Effector CD4-positive, alpha-beta T cell (primary cell): ENCODE results near the gene RAB35.

ENCODE experiments used
- DNase-seq: peaks from one replicate; pipeline ENCODE4 v3.0.0-alpha.2; 2020
- total RNA-seq: gene quantifications from one replicate; lab custom pipeline; 2026; lab: John Stamatoyannopoulos, UW

The RAB35 gene
- total RNA-seq, result 88.4 reads per million, percentile 80 among the genes with 10 or more reads in this experiment

GRCh38 chr12:120116441-120116791 is at the start of gene RAB35:
RAB35 (minus strand) TSS chr12:120116753; CDS start chr12:120116650, 103 bp downstream.
- no peak for DNase-seq

DNA sequence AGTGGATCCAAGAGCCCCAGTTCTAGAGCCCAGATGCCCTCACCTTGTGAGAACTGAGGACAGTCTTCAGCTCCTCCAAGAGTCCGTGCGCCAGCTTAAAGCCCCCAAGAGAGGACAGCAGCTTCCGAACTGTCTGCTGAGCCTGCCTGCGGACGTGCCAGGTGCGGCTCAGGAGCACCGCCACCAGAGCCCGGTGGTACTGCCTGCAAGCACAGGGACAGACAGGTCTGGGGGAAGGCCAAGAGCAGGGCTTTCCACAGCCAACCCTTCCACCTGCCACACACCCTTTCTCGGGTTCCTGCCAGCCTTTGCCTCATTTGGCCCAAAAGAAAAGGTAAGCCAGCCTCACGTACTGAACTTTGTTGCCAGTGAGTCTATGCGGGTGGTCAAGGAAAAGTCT is 47.7 kb upstream of the RAB35 start:
- DNase-seq, result no peak

DNA sequence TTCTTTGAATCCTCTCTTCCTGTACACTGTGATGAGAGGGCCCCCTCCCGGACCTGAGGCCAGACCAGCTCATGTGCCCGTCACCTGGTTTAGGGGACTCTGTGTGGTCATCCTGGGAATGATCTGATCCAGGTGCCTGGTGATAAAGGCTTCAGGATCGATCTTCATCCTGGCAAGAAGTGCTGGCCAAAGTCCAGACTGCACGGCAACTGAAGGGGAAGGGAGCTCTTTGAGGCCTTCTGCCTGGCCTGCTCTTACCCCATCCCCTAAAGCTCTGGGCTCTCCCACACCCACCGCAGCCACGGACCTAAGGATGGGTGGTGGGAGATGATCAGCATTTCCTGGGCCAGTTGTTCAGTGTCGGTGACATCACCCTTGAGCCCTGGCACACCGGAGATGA is 46.2 kb upstream of the RAB35 start:
- DNase-seq, result no peak

DNA sequence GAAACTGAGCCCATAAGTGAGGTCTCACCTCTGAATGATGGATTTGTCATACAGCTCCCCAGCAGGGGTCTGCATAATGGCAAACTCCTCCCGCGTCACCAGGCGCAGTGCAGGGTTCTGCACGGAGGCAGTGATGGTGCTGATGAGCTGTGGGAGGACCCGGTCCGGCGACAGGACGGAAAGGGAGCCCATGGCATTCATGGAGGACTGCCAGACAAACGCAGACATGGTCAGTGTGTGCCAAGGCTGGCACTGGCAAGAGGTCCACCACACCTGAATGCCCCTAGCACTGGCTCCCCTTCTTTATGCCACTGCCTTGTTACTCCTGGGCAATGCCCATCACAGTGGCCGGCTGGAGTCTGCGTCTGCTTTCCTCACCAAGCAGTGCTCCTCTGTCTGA is 45.3 kb upstream of the RAB35 start:
- DNase-seq, result no peak

DNA sequence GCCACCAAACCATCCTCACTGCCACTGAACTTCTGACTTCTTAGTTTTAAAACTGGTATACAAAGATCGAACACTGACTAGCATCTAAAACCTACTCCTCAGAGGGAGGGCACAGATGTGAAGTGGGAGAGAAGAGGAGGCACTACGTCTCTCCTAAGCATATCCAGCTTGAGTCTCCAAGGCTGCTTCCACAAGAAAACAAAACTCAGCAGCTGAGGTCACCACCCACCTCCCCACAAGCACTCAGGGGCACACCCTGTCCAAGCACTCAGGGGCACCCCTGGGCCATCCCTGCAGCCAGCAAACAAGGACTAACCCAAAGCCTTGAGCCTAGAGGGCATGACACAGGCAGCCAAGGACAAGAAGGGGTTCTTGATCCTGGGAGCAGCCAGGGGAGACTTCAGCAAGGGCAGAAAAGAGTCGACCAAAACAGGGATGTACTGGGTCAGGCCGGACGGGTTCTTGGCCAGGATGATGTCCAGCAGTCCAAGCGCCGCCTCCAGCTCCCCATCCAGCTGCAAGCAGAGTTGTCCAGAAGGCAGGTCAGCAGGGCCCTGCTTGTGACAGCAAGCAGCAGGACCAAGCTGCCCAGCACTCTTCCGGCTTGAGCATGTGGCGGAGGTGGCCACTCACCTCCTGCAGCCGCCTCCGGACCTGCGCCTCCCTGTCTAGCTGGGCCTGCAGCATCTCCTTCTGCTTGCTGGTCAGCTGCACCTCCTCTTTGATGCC is 43.1 kb upstream of the RAB35 start:
- DNase-seq, result no peak

- DNase-seq, result no peak
These were observed 41.8 kb upstream of the RAB35 start for GRCh38 chr12:120158351-120158750.

- no peak for DNase-seq
These were observed 41.1 kb upstream of the RAB35 start for GRCh38 chr12:120157678-120158077.

DNA sequence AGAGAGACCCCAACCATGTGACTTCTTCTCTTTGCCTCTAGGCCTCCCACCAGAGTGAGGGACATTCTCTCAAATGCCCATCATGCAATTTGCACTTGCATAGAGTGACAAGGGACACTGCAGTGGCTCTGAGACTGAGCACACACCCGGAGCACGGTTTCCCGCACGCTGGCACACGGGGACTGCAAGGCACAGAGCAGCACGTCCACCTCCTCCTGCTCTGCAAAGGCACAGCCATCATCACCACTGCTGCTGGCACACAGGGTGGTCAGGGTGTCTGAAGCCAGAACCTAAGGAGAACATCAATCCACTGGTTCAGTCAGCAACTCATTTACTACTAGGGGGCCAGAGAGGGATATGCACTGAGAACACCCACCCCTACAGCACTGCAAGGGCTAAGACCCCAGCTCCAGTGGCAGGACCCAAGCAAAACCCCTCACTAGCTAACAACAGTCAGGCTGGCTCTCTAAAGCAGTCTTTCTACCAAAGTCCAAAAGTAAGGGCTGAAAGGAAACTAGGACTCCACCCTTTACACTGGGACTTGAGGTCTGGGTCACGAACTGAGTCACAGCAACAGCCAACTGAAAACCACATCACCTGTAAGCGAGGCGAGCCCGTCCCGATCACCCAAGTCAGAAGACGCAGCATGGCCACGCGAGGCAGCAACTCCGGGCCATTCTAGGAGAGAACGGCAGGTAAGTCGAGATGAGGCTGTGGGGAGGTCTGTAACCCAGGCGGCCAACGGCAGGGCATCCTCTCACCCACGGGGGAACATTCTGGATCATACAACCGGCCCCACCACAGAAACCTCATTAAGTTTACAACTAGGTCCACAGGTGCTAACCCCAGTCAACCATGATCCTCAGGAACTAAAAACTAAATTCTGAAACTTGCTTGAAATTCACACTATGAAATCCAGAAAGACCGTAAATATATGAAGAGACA is 40.0 kb upstream of the RAB35 start:
- no peak for DNase-seq

GRCh38 chr12:120155072-120155471 is 38.5 kb upstream of the RAB35 start:
- no peak for DNase-seq

GRCh38 chr12:120150919-120151525 is 34.5 kb upstream of the RAB35 start:
- DNase-seq, result no peak

GRCh38 chr12:120148011-120148410 is 31.5 kb upstream of the RAB35 start:
- DNase-seq, result no peak

DNA sequence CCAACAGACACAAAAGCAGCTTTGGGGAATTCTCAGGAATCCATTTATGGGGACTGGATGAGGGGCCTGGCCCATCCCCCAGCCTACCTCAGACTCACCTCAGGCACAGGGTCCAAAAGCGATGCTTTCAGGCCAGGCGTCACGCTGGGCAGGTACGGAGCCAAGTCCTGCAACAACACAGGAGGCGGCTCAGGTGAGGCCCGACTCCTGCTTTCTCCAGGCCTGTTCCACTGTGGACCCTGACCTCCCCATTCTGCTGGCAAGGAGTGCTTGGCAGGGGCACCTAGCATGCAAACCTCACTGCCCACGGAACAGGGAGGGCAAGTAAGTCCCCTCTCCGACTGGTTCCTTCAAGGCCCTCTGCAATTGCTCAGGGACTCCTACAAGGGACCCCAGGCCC is 28.6 kb upstream of the RAB35 start:
- DNase-seq, result no peak

- no peak for DNase-seq
These were observed 27.7 kb upstream of the RAB35 start for GRCh38 chr12:120144215-120144614.

DNA sequence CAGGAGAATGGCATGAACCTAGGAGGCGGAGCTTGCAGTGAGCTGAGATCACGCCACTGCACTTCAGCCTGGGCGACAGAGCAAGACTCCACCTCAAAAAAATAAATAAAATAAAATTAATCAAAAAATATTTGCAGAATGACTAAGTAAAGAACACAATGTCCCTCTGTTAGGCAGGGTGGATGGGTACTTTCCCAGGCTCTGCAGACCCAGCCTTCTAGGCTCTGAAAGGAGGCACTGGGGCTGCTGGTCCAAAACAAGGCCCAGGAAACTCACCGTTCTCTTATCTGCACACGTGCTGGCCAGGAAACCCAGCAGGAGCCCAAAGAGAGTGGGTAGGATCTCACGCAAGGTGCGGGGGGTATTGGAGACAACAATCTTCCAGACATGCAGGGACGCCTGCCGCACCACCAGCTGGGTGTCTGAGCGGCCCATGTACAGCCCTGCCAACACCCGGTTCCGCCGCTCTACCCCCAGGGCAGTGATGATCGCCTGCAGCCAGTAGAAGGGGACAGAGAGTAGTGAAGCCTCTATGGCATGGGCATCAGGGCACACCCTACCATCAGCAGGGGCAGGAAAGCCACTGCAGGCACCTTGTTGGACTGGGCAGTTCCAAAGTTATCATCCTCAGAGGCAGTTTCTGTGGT is 25.8 kb upstream of the RAB35 start:
- DNase-seq, result no peak

- DNase-seq, result no peak
These were observed 24.8 kb upstream of the RAB35 start for GRCh38 chr12:120141336-120141735.

GRCh38 chr12:120140603-120141002 is 24.1 kb upstream of the RAB35 start:
- DNase-seq, result no peak

- DNase-seq, result no peak
These were observed 23.4 kb upstream of the RAB35 start for GRCh38 chr12:120139958-120140357.

DNA sequence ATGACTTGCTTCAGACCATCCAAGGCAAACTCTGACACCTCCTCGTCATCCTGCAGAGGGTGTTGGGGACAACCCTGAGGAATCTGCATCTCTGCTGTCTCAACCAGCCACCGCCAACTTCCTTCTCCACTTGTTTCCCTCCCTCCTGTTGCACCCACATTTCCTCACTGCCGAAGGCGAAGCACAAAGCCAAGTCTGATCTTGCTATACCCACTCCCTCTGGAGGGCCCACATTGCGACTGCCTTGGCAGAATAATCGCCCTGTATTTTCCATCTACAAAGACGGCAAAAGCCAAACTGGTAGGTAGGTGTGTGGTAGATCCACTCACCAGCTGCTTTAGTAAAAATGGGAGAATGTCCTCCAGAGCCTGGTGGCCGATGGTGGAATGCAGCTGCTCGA is 21.8 kb upstream of the RAB35 start:
- no peak for DNase-seq

- DNase-seq, result no peak
These were observed 21.3 kb upstream of the RAB35 start for GRCh38 chr12:120137833-120138232.

DNA sequence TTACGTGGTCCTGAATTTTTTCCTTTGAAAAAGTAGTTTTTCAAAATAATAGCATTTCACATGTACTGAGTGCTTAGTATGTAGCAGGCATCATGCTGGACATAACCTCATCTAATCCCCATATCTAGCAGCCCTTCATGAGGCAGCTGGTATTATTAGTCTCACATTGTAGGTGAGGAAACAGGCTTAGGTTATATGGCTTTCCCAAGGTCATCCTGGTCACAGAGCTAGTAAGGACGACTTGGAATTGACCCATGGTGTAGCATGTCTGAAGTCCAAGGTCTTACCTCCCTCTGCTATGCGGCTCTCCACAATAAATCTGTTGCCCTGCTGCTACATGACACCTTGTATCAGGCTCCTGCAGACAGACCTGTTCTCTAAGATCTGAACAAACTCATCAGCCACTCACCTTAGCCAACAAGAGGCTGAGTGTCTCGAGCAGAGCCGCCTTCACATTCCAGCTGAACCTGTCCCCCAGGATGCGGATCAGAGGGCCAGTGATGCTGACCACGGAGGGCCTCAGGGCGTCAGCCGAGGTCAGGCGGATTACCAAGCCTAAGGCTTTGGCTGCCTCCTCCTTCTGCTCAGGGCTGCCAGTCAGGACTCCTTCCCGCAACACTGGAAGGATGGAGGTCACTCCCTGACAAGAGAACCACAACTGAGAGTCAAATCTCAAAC is 19.7 kb upstream of the RAB35 start:
- DNase-seq, result no peak

- DNase-seq, result no peak
These were observed 17.9 kb upstream of the RAB35 start for GRCh38 chr12:120134307-120134980.

DNA sequence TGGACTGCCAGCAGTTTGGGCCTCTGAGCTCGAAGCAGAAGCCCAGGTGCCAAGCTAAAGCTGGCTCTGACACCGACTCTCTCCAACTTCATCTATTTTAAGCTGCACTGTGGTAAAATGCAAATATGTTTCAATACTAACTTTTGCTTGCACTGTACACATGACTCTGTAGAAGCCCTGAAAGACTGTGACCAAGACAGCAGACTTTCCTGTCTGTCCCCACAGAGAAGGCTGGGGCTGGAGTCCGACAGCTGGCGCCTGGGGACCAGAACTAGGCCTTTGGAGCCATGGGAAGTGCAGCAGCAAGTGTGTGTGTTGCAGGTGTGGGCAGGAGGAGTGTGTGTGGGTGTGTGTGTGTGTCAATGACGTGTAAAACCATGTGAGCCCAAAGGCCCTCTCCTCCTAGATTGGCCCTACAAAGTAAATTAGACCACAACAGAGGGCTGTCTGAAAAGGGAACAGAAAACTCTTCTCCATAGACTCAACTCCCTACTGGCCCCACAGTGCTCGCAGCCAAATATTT is 16.4 kb upstream of the RAB35 start:
- DNase-seq, result no peak
